ENCODE measurements around the gene TRIM33.

DNA sequence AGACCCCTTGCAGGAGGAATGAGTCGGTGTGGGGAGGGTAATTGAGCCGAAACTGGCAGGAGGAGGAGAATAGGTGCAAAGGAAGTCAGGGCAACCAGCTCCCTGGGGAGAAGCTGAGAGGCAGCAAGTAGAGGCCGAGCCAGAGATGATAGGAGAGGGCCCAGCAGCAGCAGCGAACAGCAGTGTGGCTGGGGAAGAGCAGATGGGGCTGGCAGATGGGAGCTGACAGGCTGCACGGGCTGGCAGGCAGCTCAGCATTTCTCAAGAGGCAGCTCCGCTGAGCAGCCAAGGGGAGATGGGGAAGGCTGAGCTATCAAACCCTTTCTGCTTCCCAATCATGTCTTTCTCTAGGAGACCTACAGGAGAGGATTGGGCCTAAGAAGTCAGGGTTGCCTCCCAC lies 158.2 kb downstream of the TRIM33 start:
- TF ChIP-seq, protein P1, sequence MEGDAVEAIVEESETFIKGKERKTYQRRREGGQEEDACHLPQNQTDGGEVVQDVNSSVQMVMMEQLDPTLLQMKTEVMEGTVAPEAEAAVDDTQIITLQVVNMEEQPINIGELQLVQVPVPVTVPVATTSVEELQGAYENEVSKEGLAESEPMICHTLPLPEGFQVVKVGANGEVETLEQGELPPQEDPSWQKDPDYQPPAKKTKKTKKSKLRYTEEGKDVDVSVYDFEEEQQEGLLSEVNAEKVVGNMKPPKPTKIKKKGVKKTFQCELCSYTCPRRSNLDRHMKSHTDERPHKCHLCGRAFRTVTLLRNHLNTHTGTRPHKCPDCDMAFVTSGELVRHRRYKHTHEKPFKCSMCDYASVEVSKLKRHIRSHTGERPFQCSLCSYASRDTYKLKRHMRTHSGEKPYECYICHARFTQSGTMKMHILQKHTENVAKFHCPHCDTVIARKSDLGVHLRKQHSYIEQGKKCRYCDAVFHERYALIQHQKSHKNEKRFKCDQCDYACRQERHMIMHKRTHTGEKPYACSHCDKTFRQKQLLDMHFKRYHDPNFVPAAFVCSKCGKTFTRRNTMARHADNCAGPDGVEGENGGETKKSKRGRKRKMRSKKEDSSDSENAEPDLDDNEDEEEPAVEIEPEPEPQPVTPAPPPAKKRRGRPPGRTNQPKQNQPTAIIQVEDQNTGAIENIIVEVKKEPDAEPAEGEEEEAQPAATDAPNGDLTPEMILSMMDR (IDR thresholded peaks at IDR 0.05; ENCODE audit: low read depth, low read length, poor library complexity, severe bottlenecking) = no peak
- TF ChIP-seq EZH2phosphoT487 (IDR thresholded peaks at IDR 0.05; ENCODE audit: borderline replicate concordance, low read length) = no peak

Data from DOHH2 (cell line).